ENCODE data around the gene BCOR. TPM values are rescaled to one million over a fixed set of nuclear protein-coding genes. Genes with fewer than 3 reads are reported as not detected.

The BCOR gene
- total and polyA plus RNA-seq, 2 of the 8 experiments (the other 6 are each of a cell fraction or from before 2014, with no cell fraction given), result 25.0 to 50.8 TPM

GRCh38 chrX:40094041-40094899, 3.5 kb downstream of the BCOR start:
- peaks cover 18 to 74% of the 10 kb centered on the region in 2 experiments for H3K79me2 ChIP-seq (ENCODE audit: control insufficient read depth in 1 of 2, insufficient read depth in 2 of 2, low read length in 2 of 2)
- peak overlapping the region in 2 of 4 experiments; percentile 22 to 43; a peak in 4 of 7 replicates for H3K9ac ChIP-seq (replicated peaks in 1 of 4; ENCODE audit: extremely low read depth in 1 of 4, low read depth in 3 of 4, low read length in 3 of 4)
- H3K27ac ChIP-seq (ENCODE audit: low read depth, low read length), result no peak overlapping the region
- H2AFZ ChIP-seq (ENCODE audit: low read length), result no peak overlapping the region
- no peak overlapping the region for H2BK15ac ChIP-seq (ENCODE audit: low read length)
- no peak overlapping the region for H2BK120ac ChIP-seq (replicated peaks; ENCODE audit: low read depth, low read length)
- H3K27me3 ChIP-seq (replicated peaks in 1 of 4; ENCODE audit: control insufficient read depth in 3 of 4, extremely low read depth in 1 of 4, insufficient read depth in 3 of 4, low read length in 3 of 4), result no peaks in the 10 kb centered on the region
- peak overlapping the region; percentile 48 for H3K18ac ChIP-seq (ENCODE audit: extremely low read depth, low read length)
- peaks cover 21% of the 10 kb centered on the region; the same call in 1 of the 2 replicates for H3K23me2 ChIP-seq (ENCODE audit: low read depth, low read length)
- no peak overlapping the region for H2BK5ac ChIP-seq (ENCODE audit: low read depth, low read length)
- no peaks in the 10 kb centered on the region for H3K36me3 ChIP-seq (ENCODE audit: control insufficient read depth in 2 of 4, insufficient read depth in 4 of 4, low read length in 3 of 4)
- H3K56ac ChIP-seq (replicated peaks; ENCODE audit: insufficient read length, low read depth, low read length), result peak overlapping the region; percentile 17
- ChIA-PET POLR2A (ENCODE audit: partially characterized antibody) (interaction anchor here (0.9 to 29.1 kb wide), 13 partner anchors 8 to 405 kb away, joined by 3 to 509 read pairs (median 7); no protein-coding TSS in a partner anchor), CTCF (ENCODE audit: partially characterized antibody) (interaction anchor here (0.6 to 2.2 kb wide), 4 partner anchors 12 to 173 kb away, joined by 3 to 11 read pairs (median 4); no protein-coding TSS in a partner anchor)
- H3K4me3 ChIP-seq (ENCODE audit: extremely low read depth in 1 of 4, insufficient read depth in 2 of 4, low read depth in 3 of 4, low read length in 4 of 4), result peak overlapping the region; percentile 63 to 79 (median 71)
- H3K4me2 ChIP-seq (ENCODE audit: insufficient read depth in 1 of 2, low read depth in 2 of 2, low read length in 2 of 2), result peak overlapping the region; percentile 78 to 81
- no peak overlapping the region for H3K23ac ChIP-seq (ENCODE audit: insufficient read length)
- H3K14ac ChIP-seq (ENCODE audit: insufficient read length), result no peak overlapping the region
- no peak overlapping the region for H2BK20ac ChIP-seq (ENCODE audit: low read length)
- peaks cover 5 to 6% of the 10 kb centered on the region in 2 experiments for H4K20me1 ChIP-seq (replicated peaks in 1 of 2; ENCODE audit: control insufficient read depth in 1 of 2, insufficient read depth in 2 of 2, low read length in 2 of 2)
- 0 out of 2 replicates have a peak overlapping the region, but pooled peaks have one; percentile 39 for H2BK12ac ChIP-seq (ENCODE audit: low read depth, low read length)
- H2AK5ac ChIP-seq (ENCODE audit: low read depth, low read length), result no peak overlapping the region
- H4K8ac ChIP-seq (ENCODE audit: extremely low read depth, insufficient read depth, low read length), result no peak overlapping the region; the same call in 1 of the 2 replicates
- TF ChIP-seq HDAC2 (IDR thresholded peaks at IDR 0.05; ENCODE audit: borderline replicate concordance in 1 of 2, low read depth in 2 of 2, low read length in 2 of 2), result peak in 1 of 2 experiments; percentile 36; a peak in 1 of 4 replicates
- TF ChIP-seq NRF1 (IDR thresholded peaks at IDR 0.05; ENCODE audit: low read depth, low read length), result no peak
- no peak for TF ChIP-seq SUZ12 (IDR thresholded peaks at IDR 0.05; ENCODE audit: low read length)
- peak; percentile 9; the same call in 1 of the 2 replicates for TF ChIP-seq TAF1 (IDR thresholded peaks at IDR 0.05; ENCODE audit: low read depth, low read length)
- TF ChIP-seq KDM1A (IDR thresholded peaks at IDR 0.05; ENCODE audit: borderline replicate concordance, low read length), result no peak
- no peak for TF ChIP-seq ASH2L (IDR thresholded peaks at IDR 0.05; ENCODE audit: low read length)
- TF ChIP-seq TAF7 (optimal IDR thresholded peaks at IDR 0.05; ENCODE audit: borderline replicate concordance, low read depth, low read length), result peak; percentile 36
- 3% methylated on average over 21 of the region's 76 CpGs; no CpG with 5 or more reads in 1 of the 2 experiments for WGBS, 2 experiments (ENCODE audit: extremely low coverage in 1 of 2, insufficient coverage in 1 of 2, insufficient read length in 1 of 2, insufficient replicate concordance in 2 of 2, low coverage in 1 of 2, low lambda C conversion rate in 2 of 2, missing lambda C conversion rate in 1 of 2)
- no peak overlapping the region for H4K5ac ChIP-seq (ENCODE audit: insufficient read length, low read depth, low read length)
- H3K4ac ChIP-seq (replicated peaks; ENCODE audit: insufficient read length, low read depth, low read length), result no peak overlapping the region
- H4K91ac ChIP-seq (replicated peaks; ENCODE audit: insufficient read length, low read length), result peak overlapping the region; percentile 55
- H3K4me1 ChIP-seq (replicated peaks in 1 of 4; ENCODE audit: control insufficient read depth in 3 of 4, insufficient read depth in 4 of 4, low read length in 3 of 4), result peaks cover 0 to 5% (median 4%) of the 10 kb centered on the region in 4 experiments; a peak in 2 of 7 replicates
- DNase-seq (ENCODE audit: low read depth in 1 of 2, low spot score in 2 of 2) (peak in 1 of 2 experiments; percentile 52), FAIRE-seq (no peak)
- no peaks in the 10 kb centered on the region for H3K9me3 ChIP-seq (ENCODE audit: insufficient read depth in 2 of 2, low read depth in 1 of 2, low read length in 1 of 2)
- no peaks in the 10 kb centered on the region for H3K79me1 ChIP-seq (ENCODE audit: low read depth, low read length)

All from H1 (cell line).